ENCODE measurements around the gene SMARCA2. TPM values are rescaled to one million over a fixed set of nuclear protein-coding genes. Genes with fewer than 3 reads are reported as not detected.

The SMARCA2 gene
- total RNA-seq, 1 donor from 2014 or later = 131 TPM

- Mint-ChIP-seq H3K9me3 (no peaks in the 10 kb centered on the region), H3K27me3 (no peaks in the 10 kb centered on the region), H3K27ac (no peak overlapping the region), H3K36me3 (peaks cover 64% of the 10 kb centered on the region), H3K4me3 (no peak overlapping the region), H3K4me1 (ENCODE audit: unreplicated experiment) (no peaks in the 10 kb centered on the region)
- TF ChIP-seq, protein P1, sequence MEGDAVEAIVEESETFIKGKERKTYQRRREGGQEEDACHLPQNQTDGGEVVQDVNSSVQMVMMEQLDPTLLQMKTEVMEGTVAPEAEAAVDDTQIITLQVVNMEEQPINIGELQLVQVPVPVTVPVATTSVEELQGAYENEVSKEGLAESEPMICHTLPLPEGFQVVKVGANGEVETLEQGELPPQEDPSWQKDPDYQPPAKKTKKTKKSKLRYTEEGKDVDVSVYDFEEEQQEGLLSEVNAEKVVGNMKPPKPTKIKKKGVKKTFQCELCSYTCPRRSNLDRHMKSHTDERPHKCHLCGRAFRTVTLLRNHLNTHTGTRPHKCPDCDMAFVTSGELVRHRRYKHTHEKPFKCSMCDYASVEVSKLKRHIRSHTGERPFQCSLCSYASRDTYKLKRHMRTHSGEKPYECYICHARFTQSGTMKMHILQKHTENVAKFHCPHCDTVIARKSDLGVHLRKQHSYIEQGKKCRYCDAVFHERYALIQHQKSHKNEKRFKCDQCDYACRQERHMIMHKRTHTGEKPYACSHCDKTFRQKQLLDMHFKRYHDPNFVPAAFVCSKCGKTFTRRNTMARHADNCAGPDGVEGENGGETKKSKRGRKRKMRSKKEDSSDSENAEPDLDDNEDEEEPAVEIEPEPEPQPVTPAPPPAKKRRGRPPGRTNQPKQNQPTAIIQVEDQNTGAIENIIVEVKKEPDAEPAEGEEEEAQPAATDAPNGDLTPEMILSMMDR (conservative IDR thresholded peaks at IDR 0.05) = no peak
- DNase-seq (ENCODE audit: extremely low spot score, unreplicated experiment) = no peak
Observed at GRCh38 chr9:2085716-2086115, 70.6 kb downstream of the SMARCA2 start.

- H3K4me3 Mint-ChIP-seq = no peak overlapping the region
- no peaks in the 10 kb centered on the region for H3K9me3 Mint-ChIP-seq
- H3K27me3 Mint-ChIP-seq = no peaks in the 10 kb centered on the region
- H3K36me3 Mint-ChIP-seq = peaks cover 64% of the 10 kb centered on the region
- H3K27ac Mint-ChIP-seq = no peak overlapping the region
- TF ChIP-seq, protein P1 (conservative IDR thresholded peaks at IDR 0.05) = no peak
- DNase-seq (ENCODE audit: extremely low spot score, unreplicated experiment) = no peak
- no peaks in the 10 kb centered on the region for H3K4me1 Mint-ChIP-seq (ENCODE audit: unreplicated experiment)
Observed at GRCh38 chr9:2086116-2086515, 71.0 kb downstream of the SMARCA2 start.

GRCh38 chr9:2086971-2087370 is 71.8 kb downstream of the SMARCA2 start:
- Mint-ChIP-seq H3K27ac (no peak overlapping the region), H3K9me3 (no peaks in the 10 kb centered on the region), H3K27me3 (no peaks in the 10 kb centered on the region), H3K36me3 (peaks cover 60% of the 10 kb centered on the region), H3K4me1 (ENCODE audit: unreplicated experiment) (no peaks in the 10 kb centered on the region), H3K4me3 (no peak overlapping the region)
- TF ChIP-seq, protein P1 (conservative IDR thresholded peaks at IDR 0.05) = no peak
- no peak for DNase-seq (ENCODE audit: extremely low spot score, unreplicated experiment)

DNA sequence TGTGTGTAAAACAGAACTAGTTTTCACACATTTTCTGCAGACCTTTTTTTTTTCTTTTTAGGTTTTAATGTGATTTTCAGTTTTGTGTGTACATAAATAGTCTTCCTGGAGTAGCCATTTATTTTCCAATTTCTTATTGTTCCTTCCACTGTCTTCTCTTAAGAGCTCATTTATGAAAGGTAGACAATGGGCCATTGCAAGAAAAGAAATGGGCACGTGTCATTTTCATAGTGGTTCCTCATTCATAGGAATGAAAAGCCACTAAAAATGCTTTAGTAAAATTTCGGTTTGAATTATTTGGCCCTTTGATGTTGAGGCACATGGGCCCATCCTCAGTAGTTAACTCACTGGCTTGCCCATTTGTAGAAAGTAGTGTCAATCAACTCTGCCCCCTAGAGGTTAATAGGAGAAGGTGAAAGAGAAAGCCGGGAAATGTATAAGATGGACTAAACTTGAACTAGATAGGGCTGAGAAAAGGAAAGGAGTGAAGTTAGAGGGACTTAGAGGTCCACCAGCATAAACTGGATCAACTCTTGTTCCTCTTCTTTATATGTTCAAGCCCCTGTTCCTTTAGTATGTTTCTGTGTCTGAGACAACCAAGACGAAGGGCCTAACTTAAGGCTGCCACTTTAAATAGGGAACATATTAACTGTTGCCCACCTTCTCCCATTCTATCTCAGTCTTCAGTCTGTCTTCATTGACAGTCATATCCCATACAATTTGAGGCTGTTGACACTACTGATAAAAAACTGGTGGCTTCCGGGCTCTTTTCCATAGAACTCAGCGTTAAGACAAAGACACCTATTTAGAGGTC is 72.6 kb downstream of the SMARCA2 start:
- TF ChIP-seq, protein P1 (conservative IDR thresholded peaks at IDR 0.05) = peak; percentile 74
- no peaks in the 10 kb centered on the region for H3K9me3 Mint-ChIP-seq
- no peak overlapping the region for H3K27ac Mint-ChIP-seq
- H3K4me1 Mint-ChIP-seq (ENCODE audit: unreplicated experiment) = no peaks in the 10 kb centered on the region
- peaks cover 59% of the 10 kb centered on the region for H3K36me3 Mint-ChIP-seq
- DNase-seq (ENCODE audit: extremely low spot score, unreplicated experiment) = no peak
- H3K4me3 Mint-ChIP-seq = no peak overlapping the region
- H3K27me3 Mint-ChIP-seq = no peaks in the 10 kb centered on the region

- H3K4me3 Mint-ChIP-seq = no peak overlapping the region
- DNase-seq (ENCODE audit: extremely low spot score, unreplicated experiment) = no peak
- no peaks in the 10 kb centered on the region for H3K27me3 Mint-ChIP-seq
- no peaks in the 10 kb centered on the region for H3K4me1 Mint-ChIP-seq (ENCODE audit: unreplicated experiment)
- no peak overlapping the region for H3K27ac Mint-ChIP-seq
- H3K9me3 Mint-ChIP-seq = no peaks in the 10 kb centered on the region
- H3K36me3 Mint-ChIP-seq = peaks cover 56% of the 10 kb centered on the region
- TF ChIP-seq, protein P1 (conservative IDR thresholded peaks at IDR 0.05) = no peak
Observed at GRCh38 chr9:2093920-2094597, 78.9 kb downstream of the SMARCA2 start.
